Stimulated activated memory B cell treated with anti-CD40 and anti-IgM and Interleukin-4, amounts not matched to agents 10 μg/mL and 1 μg/mL and 100 μg/mL, for 72 hours (primary cell): ENCODE measurements around the gene NR6A1.

Source experiments
- ATAC-seq: fragments of 150-1000 bp; cut with Tn5 transposase; 2 replicates; pipeline ENCODE4 v1.10.0; 2021
- H3K27ac Mint-ChIP-seq: one replicate; pipeline ENCODE4 v1.8.0; 2022; ENCODE audit warnings: mild to moderate bottlenecking, mixed read lengths
- H3K27me3 Mint-ChIP-seq: one replicate; pipeline ENCODE4 v1.8.0; 2022; ENCODE audit warnings: mixed read lengths
- H3K36me3 Mint-ChIP-seq: one replicate; pipeline ENCODE4 v1.8.0; 2022; ENCODE audit warnings: mixed read lengths
- H3K4me1 Mint-ChIP-seq: one replicate; pipeline ENCODE4 v1.8.0; 2022; ENCODE audit warnings: mixed read lengths
- H3K4me3 Mint-ChIP-seq: one replicate; pipeline ENCODE4 v1.8.0; 2022; ENCODE audit warnings: mild to moderate bottlenecking, moderate library complexity, mixed read lengths
- H3K9me3 Mint-ChIP-seq: one replicate; pipeline ENCODE4 v1.8.0; 2022; ENCODE audit warnings: mixed read lengths

The NR6A1 gene

GRCh38 chr9:124662561-124662960, 108.5 kb downstream of the NR6A1 start:
- Mint-ChIP-seq H3K27me3 (peaks cover 14% of the 10 kb centered on the region), H3K4me3 (no peak overlapping the region), H3K4me1 (peaks cover 18% of the 10 kb centered on the region), H3K27ac (no peak overlapping the region), H3K9me3 (no peaks in the 10 kb centered on the region), H3K36me3 (no peaks in the 10 kb centered on the region)
- ATAC-seq, result no peak

DNA sequence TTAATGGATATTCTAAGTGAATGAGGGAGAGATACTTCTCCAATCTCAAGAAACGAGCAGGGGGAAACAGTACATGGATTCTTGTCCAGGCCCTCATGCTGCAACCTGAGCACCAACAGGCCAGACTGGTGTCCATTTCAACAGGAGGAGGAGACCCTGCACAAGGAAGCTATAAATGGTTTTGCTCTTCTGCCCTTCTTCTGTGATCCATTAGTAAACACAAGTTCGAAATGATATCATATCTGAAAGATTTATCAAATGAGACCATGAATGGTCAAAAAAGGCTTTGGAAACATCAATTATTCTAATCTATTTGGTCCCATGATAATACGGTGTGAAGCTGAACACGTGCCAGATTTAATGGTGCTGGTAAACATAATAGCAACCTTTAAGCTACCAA, 109.8 kb downstream of the NR6A1 start:
- no peaks in the 10 kb centered on the region for H3K9me3 Mint-ChIP-seq
- no peak for ATAC-seq
- peaks cover 18% of the 10 kb centered on the region for H3K4me1 Mint-ChIP-seq
- no peak overlapping the region for H3K27ac Mint-ChIP-seq
- H3K27me3 Mint-ChIP-seq, result peaks cover 14% of the 10 kb centered on the region
- H3K36me3 Mint-ChIP-seq, result no peaks in the 10 kb centered on the region
- H3K4me3 Mint-ChIP-seq, result no peak overlapping the region

DNA sequence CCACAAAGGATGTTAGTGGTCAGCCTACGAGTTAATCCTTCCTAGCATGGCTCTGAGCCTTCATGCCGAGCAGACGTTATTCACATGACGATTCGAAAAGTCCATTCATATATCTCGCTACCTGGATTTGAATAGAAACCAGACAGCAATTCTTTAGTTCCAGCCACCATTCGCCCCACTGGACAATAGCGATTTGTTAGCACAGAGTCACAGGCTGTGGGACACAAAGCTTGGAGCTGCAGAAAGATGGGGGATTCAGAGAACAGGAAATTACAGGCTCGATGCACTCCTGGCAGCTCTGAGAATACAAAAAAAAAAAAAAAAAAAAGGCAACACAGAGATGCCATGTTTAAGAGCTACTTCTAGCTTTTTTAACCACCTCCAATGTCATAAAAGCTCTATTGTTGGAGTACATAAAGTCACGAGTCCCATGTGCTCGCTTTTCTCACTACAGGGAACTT, 110.7 kb downstream of the NR6A1 start:
- no peak for ATAC-seq
- no peak overlapping the region for H3K27ac Mint-ChIP-seq
- no peaks in the 10 kb centered on the region for H3K9me3 Mint-ChIP-seq
- H3K36me3 Mint-ChIP-seq, result no peaks in the 10 kb centered on the region
- no peak overlapping the region for H3K4me3 Mint-ChIP-seq
- peaks cover 14% of the 10 kb centered on the region for H3K27me3 Mint-ChIP-seq
- peaks cover 18% of the 10 kb centered on the region for H3K4me1 Mint-ChIP-seq

DNA sequence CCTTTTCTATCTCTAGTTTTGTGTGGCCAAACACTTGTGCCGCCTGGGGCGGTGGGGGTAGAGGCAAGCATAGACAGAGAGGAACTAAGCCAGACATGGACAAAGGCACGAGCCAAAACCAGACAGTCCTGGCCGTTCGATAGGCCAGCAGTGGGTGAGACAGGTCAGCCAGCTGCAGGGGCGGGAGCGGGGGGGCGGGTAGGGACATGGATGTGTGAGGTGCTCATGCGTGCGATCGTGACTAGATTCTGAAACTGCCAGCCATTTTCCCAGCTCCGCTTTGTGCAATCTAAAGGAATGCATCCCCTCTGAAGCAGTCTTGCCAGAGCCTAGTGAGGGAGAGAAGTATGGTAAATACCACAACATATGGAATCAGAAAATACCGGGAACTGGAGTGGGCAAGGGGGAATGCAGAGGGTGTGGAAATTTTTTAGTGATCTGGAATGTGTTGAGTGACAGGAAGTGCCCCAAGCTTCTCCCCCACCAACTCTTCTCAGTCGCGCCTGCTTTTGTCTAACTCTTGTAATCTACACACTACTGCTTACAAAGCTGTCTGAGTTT, 111.9 kb downstream of the NR6A1 start:
- peak; percentile 81 for ATAC-seq
- Mint-ChIP-seq H3K4me3 (peak overlapping the region; percentile 74), H3K4me1 (peaks cover 18% of the 10 kb centered on the region), H3K9me3 (no peaks in the 10 kb centered on the region), H3K27ac (peak overlapping the region; percentile 66), H3K36me3 (no peaks in the 10 kb centered on the region), H3K27me3 (peaks cover 14% of the 10 kb centered on the region)

- peaks cover 14% of the 10 kb centered on the region for H3K27me3 Mint-ChIP-seq
- H3K9me3 Mint-ChIP-seq, result no peaks in the 10 kb centered on the region
- no peaks in the 10 kb centered on the region for H3K36me3 Mint-ChIP-seq
- peak; percentile 83 for ATAC-seq
- peak overlapping the region; percentile 66 for H3K27ac Mint-ChIP-seq
- peak overlapping the region; percentile 74 for H3K4me3 Mint-ChIP-seq
- H3K4me1 Mint-ChIP-seq, result peaks cover 18% of the 10 kb centered on the region
These were observed 112.7 kb downstream of the NR6A1 start for GRCh38 chr9:124658165-124659017.

DNA sequence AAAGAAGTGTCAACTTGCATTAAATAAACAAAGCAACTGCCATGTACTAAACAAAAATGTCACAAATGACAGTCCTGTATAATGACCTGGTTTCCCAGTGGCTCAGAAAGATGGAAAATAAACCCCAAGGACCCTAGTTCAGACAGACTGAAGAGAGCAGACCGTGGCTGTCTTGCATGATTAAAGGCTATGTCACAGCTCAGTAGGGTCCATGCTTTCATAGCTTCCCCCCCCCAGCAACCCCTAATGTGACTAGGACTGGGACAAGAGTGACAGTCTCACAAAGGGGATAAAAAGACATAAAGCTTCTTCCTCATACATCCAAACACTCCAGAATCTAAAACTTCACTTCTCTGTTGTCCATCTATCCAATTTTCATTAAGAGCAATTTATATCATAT, 113.6 kb downstream of the NR6A1 start:
- Mint-ChIP-seq H3K27ac (no peak overlapping the region), H3K4me1 (peaks cover 18% of the 10 kb centered on the region), H3K36me3 (no peaks in the 10 kb centered on the region), H3K27me3 (peaks cover 14% of the 10 kb centered on the region), H3K9me3 (no peaks in the 10 kb centered on the region), H3K4me3 (no peak overlapping the region)
- ATAC-seq, result no peak

DNA sequence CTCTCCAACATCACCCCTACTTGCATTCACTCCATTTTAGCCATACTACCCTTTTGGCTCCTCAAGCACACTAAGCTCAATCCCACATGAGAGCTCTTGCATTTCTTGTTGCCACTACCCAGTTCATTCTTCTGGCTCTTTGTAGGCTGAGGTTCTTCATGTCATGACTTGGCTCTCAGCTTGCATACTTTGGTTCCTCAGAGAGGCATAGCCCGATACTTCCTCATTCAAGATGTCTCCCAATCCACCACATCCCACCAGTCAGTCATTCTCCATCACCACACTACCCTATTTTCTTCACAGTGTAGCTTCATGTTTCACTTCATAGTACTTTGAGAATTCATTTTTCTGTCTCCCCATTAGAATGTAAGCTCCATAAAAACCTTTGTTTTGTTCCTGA, 116.7 kb downstream of the NR6A1 start:
- no peaks in the 10 kb centered on the region for H3K36me3 Mint-ChIP-seq
- H3K27me3 Mint-ChIP-seq, result peaks cover 6% of the 10 kb centered on the region
- no peaks in the 10 kb centered on the region for H3K9me3 Mint-ChIP-seq
- ATAC-seq, result no peak
- H3K27ac Mint-ChIP-seq, result no peak overlapping the region
- H3K4me1 Mint-ChIP-seq, result peaks cover 12% of the 10 kb centered on the region
- no peak overlapping the region for H3K4me3 Mint-ChIP-seq

DNA sequence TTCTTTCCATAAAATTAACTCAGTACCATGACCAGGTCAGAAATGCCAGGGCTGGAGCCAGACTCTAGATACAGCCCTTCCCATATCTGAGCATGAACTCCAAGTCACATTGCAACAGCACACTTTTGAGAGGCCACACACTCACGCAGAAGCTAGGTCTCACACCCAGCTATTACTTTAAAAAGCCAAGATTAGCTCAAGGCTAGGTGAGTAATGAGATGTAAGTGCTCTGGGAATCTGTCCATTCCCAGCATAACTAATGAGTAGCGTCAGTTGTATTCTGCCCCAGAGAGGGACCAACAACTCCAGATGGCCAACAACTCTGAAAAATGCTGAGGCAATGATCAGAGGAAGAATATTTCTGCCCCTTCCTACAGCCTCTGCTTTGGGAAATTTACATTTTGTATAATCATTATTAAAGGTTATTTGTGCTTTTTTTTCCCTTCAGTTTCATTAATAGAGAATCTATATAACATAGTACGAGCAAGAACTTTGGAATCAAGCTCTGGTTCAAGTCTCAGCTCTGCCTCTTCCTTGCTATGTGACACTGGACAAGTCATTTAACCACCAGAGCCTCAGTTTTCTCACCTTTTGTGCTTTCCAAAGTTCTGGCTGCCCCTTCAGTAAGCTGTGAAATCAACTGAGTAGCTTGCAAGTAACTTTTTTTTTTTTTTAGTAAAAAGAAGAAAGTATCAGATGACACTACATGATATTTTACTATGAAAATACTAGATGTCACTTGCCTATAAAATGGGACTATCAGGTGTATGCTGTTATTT, 118.3 kb downstream of the NR6A1 start:
- Mint-ChIP-seq H3K36me3 (no peaks in the 10 kb centered on the region), H3K9me3 (no peaks in the 10 kb centered on the region), H3K27me3 (no peaks in the 10 kb centered on the region), H3K27ac (no peak overlapping the region), H3K4me1 (no peaks in the 10 kb centered on the region), H3K4me3 (no peak overlapping the region)
- ATAC-seq, result no peak

DNA sequence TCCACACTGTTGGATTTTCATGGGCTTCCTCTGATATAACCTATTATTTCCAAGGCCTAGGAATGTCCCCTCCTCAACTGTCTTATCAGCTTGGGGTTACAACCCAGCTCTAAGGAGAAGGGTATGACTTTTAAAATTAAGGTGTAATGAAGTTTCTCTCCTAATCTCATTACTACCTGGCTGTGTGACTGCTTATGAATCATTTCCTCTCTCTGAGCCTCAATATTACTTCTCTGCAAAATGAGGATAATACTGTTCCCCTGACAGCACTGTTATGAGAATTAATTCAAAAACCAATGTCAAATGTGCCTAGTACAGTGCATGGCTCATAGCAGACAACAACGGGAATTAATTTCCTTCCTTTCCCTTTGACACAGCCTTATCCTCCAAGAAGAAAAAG, 118.9 kb downstream of the NR6A1 start:
- Mint-ChIP-seq H3K27me3 (no peaks in the 10 kb centered on the region), H3K4me3 (no peak overlapping the region), H3K36me3 (no peaks in the 10 kb centered on the region), H3K9me3 (no peaks in the 10 kb centered on the region), H3K4me1 (no peaks in the 10 kb centered on the region), H3K27ac (no peak overlapping the region)
- no peak for ATAC-seq

GRCh38 chr9:124645274-124645673, 125.8 kb downstream of the NR6A1 start:
- Mint-ChIP-seq H3K9me3 (peaks cover 10% of the 10 kb centered on the region), H3K36me3 (peaks cover 8% of the 10 kb centered on the region), H3K27me3 (peaks cover 9% of the 10 kb centered on the region), H3K4me1 (no peaks in the 10 kb centered on the region), H3K27ac (no peak overlapping the region), H3K4me3 (no peak overlapping the region)
- ATAC-seq, result no peak

GRCh38 chr9:124639637-124640036, 131.5 kb downstream of the NR6A1 start:
- peaks cover 1% of the 10 kb centered on the region for H3K27me3 Mint-ChIP-seq
- H3K4me3 Mint-ChIP-seq, result no peak overlapping the region
- no peaks in the 10 kb centered on the region for H3K4me1 Mint-ChIP-seq
- H3K27ac Mint-ChIP-seq, result no peak overlapping the region
- H3K36me3 Mint-ChIP-seq, result no peaks in the 10 kb centered on the region
- H3K9me3 Mint-ChIP-seq, result peaks cover under 1% of the 10 kb centered on the region
- no peak for ATAC-seq

DNA sequence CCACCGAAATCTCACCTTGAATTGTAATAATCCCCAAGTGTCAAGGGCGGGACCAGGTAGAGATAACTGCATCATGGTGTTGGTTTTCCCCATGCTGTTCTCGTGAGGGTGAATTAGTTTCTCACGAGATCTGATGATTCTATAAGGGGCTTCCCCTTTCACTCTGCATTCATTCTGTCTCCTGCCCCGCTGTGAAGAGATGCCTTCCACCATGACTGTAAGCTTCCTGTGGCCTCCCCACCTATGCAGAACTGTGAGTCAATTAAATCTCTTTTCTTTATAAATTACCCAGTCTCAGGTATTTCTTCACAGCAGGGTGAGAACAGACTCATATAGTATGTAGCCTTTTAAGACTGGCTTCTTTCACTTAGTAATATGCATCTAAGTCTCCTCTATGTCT, 135.8 kb downstream of the NR6A1 start:
- Mint-ChIP-seq H3K4me3 (no peak overlapping the region), H3K27ac (no peak overlapping the region), H3K27me3 (no peaks in the 10 kb centered on the region), H3K9me3 (no peaks in the 10 kb centered on the region), H3K4me1 (no peaks in the 10 kb centered on the region), H3K36me3 (no peaks in the 10 kb centered on the region)
- ATAC-seq, result no peak

DNA sequence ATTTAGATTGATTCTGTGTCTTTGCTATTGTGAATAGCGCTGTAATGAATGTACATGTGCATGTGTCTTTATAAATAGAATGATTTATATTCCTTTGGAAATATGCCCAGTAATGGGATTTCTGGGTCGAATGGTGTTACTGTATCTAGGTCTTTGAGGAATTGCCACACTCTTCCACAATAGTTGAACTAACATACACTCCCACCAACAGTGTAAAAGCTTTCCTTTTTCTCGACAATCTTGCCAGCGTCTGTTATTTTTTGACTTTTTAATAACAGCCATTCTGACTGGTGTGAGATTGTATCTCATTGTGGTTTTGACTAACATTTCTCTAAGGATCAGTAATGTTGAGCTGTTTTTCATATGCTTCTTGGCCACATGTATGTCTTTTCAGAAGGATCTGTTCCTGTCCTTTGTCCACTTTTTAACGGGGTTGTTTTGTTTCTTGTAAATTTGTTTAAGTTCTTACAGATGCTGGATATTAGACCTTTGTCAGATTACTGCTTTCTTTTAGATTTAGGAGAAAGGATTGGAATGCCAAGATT, 139.0 kb downstream of the NR6A1 start:
- H3K36me3 Mint-ChIP-seq, result no peaks in the 10 kb centered on the region
- H3K4me3 Mint-ChIP-seq, result no peak overlapping the region
- H3K27me3 Mint-ChIP-seq, result no peaks in the 10 kb centered on the region
- no peaks in the 10 kb centered on the region for H3K9me3 Mint-ChIP-seq
- ATAC-seq, result no peak
- H3K27ac Mint-ChIP-seq, result no peak overlapping the region
- no peaks in the 10 kb centered on the region for H3K4me1 Mint-ChIP-seq

DNA sequence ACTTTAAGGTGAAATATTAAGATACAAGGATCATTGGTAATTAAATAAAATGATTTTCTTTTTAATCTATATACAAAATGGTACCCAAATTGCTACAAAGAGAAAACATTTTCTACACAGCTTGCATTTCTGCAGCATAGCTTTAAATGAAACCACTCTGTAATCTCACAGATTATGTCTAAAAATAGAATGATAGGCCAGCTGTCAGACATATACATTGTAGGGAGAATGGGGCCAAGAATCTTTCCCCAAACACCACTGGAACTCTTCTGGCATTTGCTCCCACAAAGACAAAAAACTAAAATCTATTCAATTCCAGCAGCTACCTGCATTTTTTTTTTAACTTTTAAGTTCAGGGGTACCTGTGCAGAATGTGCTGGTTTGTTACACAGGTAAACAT, 139.8 kb downstream of the NR6A1 start:
- Mint-ChIP-seq H3K36me3 (no peaks in the 10 kb centered on the region), H3K27ac (no peak overlapping the region), H3K27me3 (no peaks in the 10 kb centered on the region), H3K9me3 (no peaks in the 10 kb centered on the region), H3K4me1 (no peaks in the 10 kb centered on the region), H3K4me3 (no peak overlapping the region)
- no peak for ATAC-seq

- Mint-ChIP-seq H3K9me3 (no peaks in the 10 kb centered on the region), H3K4me1 (no peaks in the 10 kb centered on the region), H3K36me3 (no peaks in the 10 kb centered on the region), H3K27ac (no peak overlapping the region), H3K4me3 (no peak overlapping the region), H3K27me3 (no peaks in the 10 kb centered on the region)
- ATAC-seq, result no peak
These were observed 141.5 kb downstream of the NR6A1 start for GRCh38 chr9:124629600-124629999.
